Neural progenitor cell (in vitro differentiated cells): ENCODE results near the gene CPXM2. TPM values are rescaled to one million over a fixed set of nuclear protein-coding genes. Genes with fewer than 3 reads are reported as not detected.
A peak's percentile ranks its signal among the peaks of the same experiment; 100 is the strongest.

Experiments
- DNase-seq: peaks from one replicate; pipeline ENCODE4 v3.0.0-alpha.2; 2016; ENCODE audit warnings: low spot score
- H2AFZ ChIP-seq: fragments of 200-600 bp; sonication (generic); replicated peaks from 2 replicates; pipeline ENCODE4 v1.6.1; 2016; ENCODE audit warnings: antibody characterized with exemption
- H3F3A ChIP-seq: fragments of 200-600 bp; sonication (generic); 2 replicates; pipeline ENCODE4 v1.6.1; 2016; ENCODE audit warnings: antibody characterized with exemption, low read depth
- H3K27ac ChIP-seq: fragments of 200-600 bp; sonication (generic); 2 replicates; pipeline ENCODE4 v1.5.1; 2016; ENCODE audit warnings: mild to moderate bottlenecking
- H3K27me3 ChIP-seq: fragments of 200-600 bp; sonication (generic); 2 replicates; pipeline ENCODE4 v1.6.1; 2016; ENCODE audit warnings: mild to moderate bottlenecking, moderate library complexity
- H3K36me3 ChIP-seq: fragments of 200-600 bp; sonication (generic); 2 replicates; pipeline ENCODE4 v1.5.1; 2016
- H3K4me1 ChIP-seq: fragments of 200-600 bp; sonication (generic); 2 replicates; pipeline ENCODE4 v1.6.1; 2016; ENCODE audit warnings: mixed run types
- H3K4me2 ChIP-seq: fragments of 200-600 bp; sonication (generic); 2 replicates; pipeline ENCODE4 v1.6.1; 2016
- H3K4me3 ChIP-seq: fragments of 200-600 bp; sonication (generic); 2 replicates; pipeline ENCODE4 v1.5.1; 2016
- H3K79me2 ChIP-seq: fragments of 200-600 bp; sonication (generic); 2 replicates; pipeline ENCODE4 v1.6.1; 2016; ENCODE audit warnings: low read depth
- H3K9ac ChIP-seq: fragments of 200-600 bp; sonication (generic); 2 replicates; pipeline ENCODE4 v1.6.1; 2016
- H3K9me3 ChIP-seq: fragments of 200-600 bp; sonication (generic); 2 replicates; pipeline ENCODE4 v1.5.1; 2016; ENCODE audit warnings: low read depth
- H4K20me1 ChIP-seq: fragments of 200-600 bp; sonication (generic); 2 replicates; pipeline ENCODE4 v1.6.1; 2016; ENCODE audit warnings: low read depth
- H3K27ac Mint-ChIP-seq: 3 replicates; pipeline ENCODE4 v1.8.0; 2021; ENCODE audit warnings: mixed read lengths
- H3K27me3 Mint-ChIP-seq: 2 replicates; pipeline ENCODE4 v1.8.0; 2022; ENCODE audit warnings: low read depth, mild to moderate bottlenecking, inconsistent platforms, moderate library complexity, mixed read lengths; ENCODE audit not compliant: insufficient read depth
- H3K36me3 Mint-ChIP-seq: 3 replicates; pipeline ENCODE4 v1.8.0; 2021; ENCODE audit warnings: mixed read lengths
- H3K4me1 Mint-ChIP-seq: 3 replicates; pipeline ENCODE4 v1.8.0; 2021; ENCODE audit warnings: mixed read lengths
- H3K4me3 Mint-ChIP-seq: 3 replicates; pipeline ENCODE4 v1.8.0; 2021; ENCODE audit warnings: mild to moderate bottlenecking, moderate library complexity, mixed read lengths
- H3K9me3 Mint-ChIP-seq: 3 replicates; pipeline ENCODE4 v1.8.0; 2020; ENCODE audit warnings: mixed read lengths
- EZH2 ChIP-seq: fragments of 200-600 bp; sonication (generic); IDR thresholded peaks from 2 replicates; pipeline ENCODE4 v1.6.1; 2017; ENCODE audit warnings: antibody characterized with exemption, mild to moderate bottlenecking, moderate library complexity
- EZH2phosphoT487 ChIP-seq: fragments of 200-600 bp; sonication (generic); IDR thresholded peaks from 2 replicates; pipeline ENCODE4 v1.6.1; 2017; ENCODE audit warnings: antibody characterized with exemption
- total RNA-seq: library from RNA; depleted of rRNA; stranded (reverse); fragments of >200 nt; gene quantifications from 2 replicates; pipeline ENCODE4 v1.2.3, GENCODE V29; 2015; ENCODE audit warnings: low replicate concordance
- TF ChIP-seq, protein P1 (sequence below): fragments of 200-600 bp; sonication (generic); IDR thresholded peaks from 2 replicates; pipeline ENCODE4 v1.5.1; 2017; ENCODE audit warnings: antibody characterized with exemption, mild to moderate bottlenecking

The CPXM2 gene
- total RNA-seq, 1 donor from 2014 or later, result not detected

DNA sequence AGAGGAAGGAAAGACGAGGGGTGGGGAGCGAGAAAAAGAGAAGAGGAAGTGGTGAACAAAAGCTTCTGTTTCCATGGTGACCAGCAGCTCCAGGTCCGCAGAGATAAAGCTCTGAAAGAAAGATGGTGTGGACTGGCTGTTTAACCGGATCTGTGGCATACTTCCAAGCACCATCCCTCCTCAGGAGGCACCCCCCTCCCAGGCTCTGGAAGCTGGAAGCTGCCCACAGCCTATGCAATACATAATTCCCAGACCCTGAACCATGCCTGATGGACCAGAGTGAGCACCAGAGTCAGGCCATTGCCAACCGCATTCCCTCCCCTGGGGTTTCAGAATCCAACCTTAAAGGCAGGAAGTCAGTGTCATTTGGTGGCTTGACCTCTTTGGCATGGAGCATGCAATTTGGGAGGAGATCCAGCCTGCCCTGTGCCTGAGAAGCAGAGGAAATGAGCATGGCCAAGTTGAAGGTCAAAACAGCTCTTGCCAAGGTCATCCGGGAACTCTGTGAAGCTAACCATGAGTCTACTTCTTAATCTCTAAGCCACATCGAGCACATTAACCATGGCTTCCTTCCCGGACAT lies 22.2 kb upstream of the CPXM2 start:
- H3K4me1 Mint-ChIP-seq, result peaks cover 25% of the 10 kb centered on the region
- TF ChIP-seq, protein P1, sequence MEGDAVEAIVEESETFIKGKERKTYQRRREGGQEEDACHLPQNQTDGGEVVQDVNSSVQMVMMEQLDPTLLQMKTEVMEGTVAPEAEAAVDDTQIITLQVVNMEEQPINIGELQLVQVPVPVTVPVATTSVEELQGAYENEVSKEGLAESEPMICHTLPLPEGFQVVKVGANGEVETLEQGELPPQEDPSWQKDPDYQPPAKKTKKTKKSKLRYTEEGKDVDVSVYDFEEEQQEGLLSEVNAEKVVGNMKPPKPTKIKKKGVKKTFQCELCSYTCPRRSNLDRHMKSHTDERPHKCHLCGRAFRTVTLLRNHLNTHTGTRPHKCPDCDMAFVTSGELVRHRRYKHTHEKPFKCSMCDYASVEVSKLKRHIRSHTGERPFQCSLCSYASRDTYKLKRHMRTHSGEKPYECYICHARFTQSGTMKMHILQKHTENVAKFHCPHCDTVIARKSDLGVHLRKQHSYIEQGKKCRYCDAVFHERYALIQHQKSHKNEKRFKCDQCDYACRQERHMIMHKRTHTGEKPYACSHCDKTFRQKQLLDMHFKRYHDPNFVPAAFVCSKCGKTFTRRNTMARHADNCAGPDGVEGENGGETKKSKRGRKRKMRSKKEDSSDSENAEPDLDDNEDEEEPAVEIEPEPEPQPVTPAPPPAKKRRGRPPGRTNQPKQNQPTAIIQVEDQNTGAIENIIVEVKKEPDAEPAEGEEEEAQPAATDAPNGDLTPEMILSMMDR, result no peak
- no peak for TF ChIP-seq EZH2phosphoT487
- no peak for TF ChIP-seq EZH2
- H3K27ac Mint-ChIP-seq, result no peak overlapping the region
- Histone ChIP-seq H3K27me3 (no peaks in the 10 kb centered on the region), H3K4me1 (peaks cover 11% of the 10 kb centered on the region), H3K27ac (no peak overlapping the region), H2AFZ (no peak overlapping the region), H4K20me1 (no peaks in the 10 kb centered on the region), H3K4me3 (no peak overlapping the region), H3K9me3 (no peaks in the 10 kb centered on the region), H3K36me3 (no peaks in the 10 kb centered on the region), H3K4me2 (peak overlapping the region; percentile 22), H3F3A (no peaks in the 10 kb centered on the region), H3K9ac (no peak overlapping the region), H3K79me2 (no peaks in the 10 kb centered on the region)
- peak; percentile 58 for DNase-seq
- peaks cover 12% of the 10 kb centered on the region for H3K27me3 Mint-ChIP-seq
- no peak overlapping the region for H3K4me3 Mint-ChIP-seq
- peaks cover 4% of the 10 kb centered on the region for H3K9me3 Mint-ChIP-seq
- H3K36me3 Mint-ChIP-seq, result no peaks in the 10 kb centered on the region

GRCh38 chr10:123912871-123913270 lies 21.3 kb upstream of the CPXM2 start:
- peaks cover 2% of the 10 kb centered on the region for H3K9me3 Mint-ChIP-seq
- no peaks in the 10 kb centered on the region for H3K27me3 ChIP-seq
- TF ChIP-seq, protein P1, result no peak
- TF ChIP-seq EZH2phosphoT487 (no peak), EZH2 (no peak)
- no peaks in the 10 kb centered on the region for H3K36me3 ChIP-seq
- no peaks in the 10 kb centered on the region for H3K9me3 ChIP-seq
- H2AFZ ChIP-seq, result peak overlapping the region; percentile 9
- no peak for DNase-seq
- peaks cover 19% of the 10 kb centered on the region for H3K27me3 Mint-ChIP-seq
- H4K20me1 ChIP-seq, result no peaks in the 10 kb centered on the region
- H3K27ac ChIP-seq, result no peak overlapping the region
- H3K27ac Mint-ChIP-seq, result peak overlapping the region; percentile 31
- H3K4me3 ChIP-seq, result no peak overlapping the region
- no peak overlapping the region for H3K4me2 ChIP-seq
- no peak overlapping the region for H3K9ac ChIP-seq
- H3F3A ChIP-seq, result no peaks in the 10 kb centered on the region
- H3K4me3 Mint-ChIP-seq, result no peak overlapping the region
- H3K36me3 Mint-ChIP-seq, result no peaks in the 10 kb centered on the region
- H3K79me2 ChIP-seq, result no peaks in the 10 kb centered on the region
- peaks cover 25% of the 10 kb centered on the region for H3K4me1 Mint-ChIP-seq
- peaks cover 11% of the 10 kb centered on the region for H3K4me1 ChIP-seq

DNA sequence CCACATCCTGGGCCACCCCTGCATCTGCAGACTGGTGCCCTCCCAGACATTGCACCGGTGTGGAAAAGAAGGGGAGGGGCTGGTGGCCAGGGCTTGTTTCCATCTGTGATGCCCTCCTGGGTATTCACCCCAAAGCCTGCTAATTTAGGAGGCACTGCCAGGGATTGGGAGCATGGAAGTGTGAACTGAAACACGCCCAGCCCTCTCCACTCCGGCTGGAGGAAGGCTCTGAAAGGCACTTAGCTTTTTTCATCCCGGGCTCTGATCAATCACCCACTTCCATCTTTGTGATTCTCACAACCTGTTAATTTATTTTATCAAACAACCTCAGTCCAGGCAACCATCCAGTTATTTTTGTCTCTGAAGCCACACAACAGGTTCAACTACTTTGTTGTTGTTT lies 20.9 kb upstream of the CPXM2 start:
- H3K9ac ChIP-seq, result no peak overlapping the region
- H3K9me3 Mint-ChIP-seq, result no peaks in the 10 kb centered on the region
- no peak overlapping the region for H3K4me3 ChIP-seq
- no peak overlapping the region for H3K27ac Mint-ChIP-seq
- H3K4me1 ChIP-seq, result peaks cover 11% of the 10 kb centered on the region
- TF ChIP-seq, protein P1, result no peak
- TF ChIP-seq EZH2phosphoT487 (no peak), EZH2 (no peak)
- H3K4me1 Mint-ChIP-seq, result peaks cover 25% of the 10 kb centered on the region
- H3K79me2 ChIP-seq, result no peaks in the 10 kb centered on the region
- no peak for DNase-seq
- peak overlapping the region; percentile 9 for H2AFZ ChIP-seq
- no peak overlapping the region for H3K4me2 ChIP-seq
- H3K27me3 Mint-ChIP-seq, result peaks cover 20% of the 10 kb centered on the region
- H3K27me3 ChIP-seq, result no peaks in the 10 kb centered on the region
- no peaks in the 10 kb centered on the region for H3K36me3 Mint-ChIP-seq
- H3K4me3 Mint-ChIP-seq, result no peak overlapping the region
- no peaks in the 10 kb centered on the region for H3K9me3 ChIP-seq
- H3K27ac ChIP-seq, result no peak overlapping the region
- H3K36me3 ChIP-seq, result no peaks in the 10 kb centered on the region
- H4K20me1 ChIP-seq, result no peaks in the 10 kb centered on the region
- no peaks in the 10 kb centered on the region for H3F3A ChIP-seq
